Adrenal gland (tissue), 5 donors: ENCODE data around the gene MAGI2.

Experiments used
- POLR2A ChIP-seq, 2 donors: fragments of 450-650 bp; IDR thresholded peaks; one replicate each; pipeline ENCODE4 v1.6.1; 2017; ENCODE audit warnings: antibody characterized with exemption in 2 of 2, mild to moderate bottlenecking in 2 of 2, moderate library complexity in 1 of 2
- TF ChIP-seq, protein P1 (sequence below), 6 experiments: fragments of 450-650 bp in 4 of 6; fragments of 200-600 bp in 2 of 6; sonication (generic) in 1 of 6; IDR thresholded peaks; 1 replicate in 5 of 6; 2 replicates in 1 of 6; pipeline versions ENCODE4 v1.5.1 to v1.8.0; 2016 to 2021; ENCODE audit warnings: antibody characterized with exemption in 6 of 6, mild to moderate bottlenecking in 2 of 6, moderate library complexity in 1 of 6
- donor health status: DM: no; HTN: no; CAD: no.

DNA sequence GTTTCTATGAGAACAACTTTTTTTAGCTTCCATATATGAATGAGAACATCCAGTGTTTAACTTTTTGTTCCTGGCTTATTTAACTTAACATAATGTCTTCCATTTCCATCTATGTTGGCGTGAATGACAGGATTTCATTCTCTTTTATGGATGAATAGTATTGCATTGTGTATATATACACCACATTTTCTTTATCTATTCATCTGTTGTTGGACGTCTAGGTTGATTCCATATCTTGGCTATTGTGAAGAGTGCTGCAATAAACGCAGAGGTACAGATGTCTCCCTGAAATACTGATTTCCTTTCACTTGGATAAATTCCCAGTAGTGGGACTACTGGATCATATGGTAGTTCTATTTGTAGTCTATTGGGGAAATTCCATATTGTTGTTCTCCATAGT, 44.3 kb upstream of the MAGI2 start:
- TF ChIP-seq, protein P1, sequence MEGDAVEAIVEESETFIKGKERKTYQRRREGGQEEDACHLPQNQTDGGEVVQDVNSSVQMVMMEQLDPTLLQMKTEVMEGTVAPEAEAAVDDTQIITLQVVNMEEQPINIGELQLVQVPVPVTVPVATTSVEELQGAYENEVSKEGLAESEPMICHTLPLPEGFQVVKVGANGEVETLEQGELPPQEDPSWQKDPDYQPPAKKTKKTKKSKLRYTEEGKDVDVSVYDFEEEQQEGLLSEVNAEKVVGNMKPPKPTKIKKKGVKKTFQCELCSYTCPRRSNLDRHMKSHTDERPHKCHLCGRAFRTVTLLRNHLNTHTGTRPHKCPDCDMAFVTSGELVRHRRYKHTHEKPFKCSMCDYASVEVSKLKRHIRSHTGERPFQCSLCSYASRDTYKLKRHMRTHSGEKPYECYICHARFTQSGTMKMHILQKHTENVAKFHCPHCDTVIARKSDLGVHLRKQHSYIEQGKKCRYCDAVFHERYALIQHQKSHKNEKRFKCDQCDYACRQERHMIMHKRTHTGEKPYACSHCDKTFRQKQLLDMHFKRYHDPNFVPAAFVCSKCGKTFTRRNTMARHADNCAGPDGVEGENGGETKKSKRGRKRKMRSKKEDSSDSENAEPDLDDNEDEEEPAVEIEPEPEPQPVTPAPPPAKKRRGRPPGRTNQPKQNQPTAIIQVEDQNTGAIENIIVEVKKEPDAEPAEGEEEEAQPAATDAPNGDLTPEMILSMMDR (IDR thresholded peaks at IDR 0.05): no peak
- TF ChIP-seq POLR2A (IDR thresholded peaks at IDR 0.05): no peak
